Sigmoid colon (tissue), 7 donors: ENCODE results near the gene IKBKE. TPM values are rescaled to one million over a fixed set of nuclear protein-coding genes. Genes with fewer than 3 reads are reported as not detected.

ENCODE experiments used
- DNase-seq: peaks from one replicate; pipeline ENCODE4 v3.0.0-alpha.2; 2019
- H3K27ac ChIP-seq, 4 donors: fragments of 200-600 bp; sonication (generic); one replicate each; pipeline ENCODE4 v1.5.1; 2016 to 2019; ENCODE audit warnings: mild to moderate bottlenecking in 1 of 4
- H3K27me3 ChIP-seq, 3 donors: fragments of 200-600 bp; sonication (generic); one replicate each; pipeline ENCODE4 v1.5.1; 2019; ENCODE audit warnings: mild to moderate bottlenecking in 1 of 3
- H3K36me3 ChIP-seq, 4 donors: fragments of 200-600 bp; sonication (generic); one replicate each; pipeline ENCODE4 v1.5.1; 2016 to 2019
- H3K4me1 ChIP-seq, 4 donors: fragments of 200-600 bp; sonication (generic); one replicate each; pipeline ENCODE4 v1.5.1; 2017 to 2019
- H3K4me3 ChIP-seq, 4 donors: fragments of 200-600 bp; sonication (generic); one replicate each; pipeline ENCODE4 v1.5.1; 2017 to 2019; ENCODE audit warnings: mild to moderate bottlenecking in 2 of 4, moderate library complexity in 1 of 4
- H3K9me3 ChIP-seq, 4 donors: fragments of 200-600 bp in 3 of 4; sonication (generic) in 3 of 4; one replicate each; pipeline versions ENCODE4 v1.5.1 to v1.6.1; 2013 to 2019
- EP300 ChIP-seq, 4 donors: sonication (generic); formaldehyde crosslinking; IDR thresholded peaks; one replicate each; pipeline ENCODE4 v1.6.1; 2017; ENCODE audit warnings: antibody characterized with exemption in 4 of 4
- POLR2A ChIP-seq, 2 donors: fragments of 450-650 bp; IDR thresholded peaks; one replicate each; pipeline ENCODE4 v1.6.1; 2016; ENCODE audit warnings: antibody characterized with exemption in 2 of 2, mild to moderate bottlenecking in 2 of 2, moderate library complexity in 2 of 2
- POLR2AphosphoS5 ChIP-seq, 4 donors: sonication (generic); formaldehyde crosslinking; IDR thresholded peaks; one replicate each; pipeline ENCODE4 v1.6.1; 2017; ENCODE audit warnings: antibody characterized with exemption in 4 of 4
- WGBS, 2 donors: extraction: QIAGEN DNeasy Blood & Tissue Kit; methylation state at CpG; one replicate each; pipeline ENCODE4 v1.1.7; 2013; 5-methylcytosine and 5-hydroxymethylcytosine counted together
- intact Hi-C: fragments of 100-400 bp; cut with DNase I; formaldehyde crosslinking; loops from one replicate; pipeline ENCODE4 v1.15.1; 2023
- polyA plus RNA-seq, 3 donors: library from polyadenylated mRNA; stranded (reverse); fragments of 200-250 nt; gene quantifications; one replicate each; pipeline ENCODE4 v1.2.3, GENCODE V29; 2013
- total RNA-seq, 4 donors: library from RNA; depleted of rRNA; stranded (reverse); fragments of >200 nt; gene quantifications; one replicate each; pipeline ENCODE4 v1.1.0, GENCODE V29; 2016
- TF ChIP-seq, protein P1 (sequence below), 4 experiments: fragments of 450-650 bp in 3 of 4; fragments of 200-600 bp in 1 of 4; IDR thresholded peaks; one replicate each; pipeline ENCODE4 v1.5.1; 2016 to 2019; ENCODE audit warnings: antibody characterized with exemption in 4 of 4, mild to moderate bottlenecking in 3 of 4, moderate library complexity in 2 of 4
- donor health status: healthy with polysubstance abuse.
- donor health status: Bipolar disorder and iron deficiency.
- donor health status: healthy.

The IKBKE gene
- total and polyA plus RNA-seq, 7 donors, result 1.6 to 23.2 (median 3.2) TPM

DNA sequence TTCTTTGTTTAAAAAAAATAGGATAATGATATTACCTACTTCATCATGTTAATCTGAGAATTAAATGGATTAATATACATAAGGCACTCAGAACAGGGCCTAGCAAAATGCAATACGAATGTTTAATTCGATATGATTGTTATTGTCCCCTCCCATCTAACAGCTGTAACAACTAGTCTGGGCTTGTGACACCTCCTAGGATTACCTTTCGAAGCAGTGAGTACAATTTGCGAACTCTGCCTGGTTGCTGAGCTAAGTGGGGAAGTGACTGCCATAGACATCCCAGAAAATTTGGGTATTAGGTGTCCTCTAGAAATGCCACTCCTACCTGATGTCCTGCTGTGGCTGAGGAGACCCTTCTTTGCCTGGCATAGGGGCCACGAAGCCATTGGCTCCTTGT, 40.1 kb downstream of the IKBKE start:
- H3K4me1 ChIP-seq, result peaks cover 0 to 40% (median 34%) of the 10 kb centered on the region in 4 donors
- H3K27me3 ChIP-seq, result peaks cover 8 to 19% (median 10%) of the 10 kb centered on the region in 3 donors
- TF ChIP-seq POLR2AphosphoS5 (IDR thresholded peaks at IDR 0.05) (no peak), POLR2A (IDR thresholded peaks at IDR 0.05) (no peak), EP300 (IDR thresholded peaks at IDR 0.05) (no peak)
- TF ChIP-seq, protein P1, sequence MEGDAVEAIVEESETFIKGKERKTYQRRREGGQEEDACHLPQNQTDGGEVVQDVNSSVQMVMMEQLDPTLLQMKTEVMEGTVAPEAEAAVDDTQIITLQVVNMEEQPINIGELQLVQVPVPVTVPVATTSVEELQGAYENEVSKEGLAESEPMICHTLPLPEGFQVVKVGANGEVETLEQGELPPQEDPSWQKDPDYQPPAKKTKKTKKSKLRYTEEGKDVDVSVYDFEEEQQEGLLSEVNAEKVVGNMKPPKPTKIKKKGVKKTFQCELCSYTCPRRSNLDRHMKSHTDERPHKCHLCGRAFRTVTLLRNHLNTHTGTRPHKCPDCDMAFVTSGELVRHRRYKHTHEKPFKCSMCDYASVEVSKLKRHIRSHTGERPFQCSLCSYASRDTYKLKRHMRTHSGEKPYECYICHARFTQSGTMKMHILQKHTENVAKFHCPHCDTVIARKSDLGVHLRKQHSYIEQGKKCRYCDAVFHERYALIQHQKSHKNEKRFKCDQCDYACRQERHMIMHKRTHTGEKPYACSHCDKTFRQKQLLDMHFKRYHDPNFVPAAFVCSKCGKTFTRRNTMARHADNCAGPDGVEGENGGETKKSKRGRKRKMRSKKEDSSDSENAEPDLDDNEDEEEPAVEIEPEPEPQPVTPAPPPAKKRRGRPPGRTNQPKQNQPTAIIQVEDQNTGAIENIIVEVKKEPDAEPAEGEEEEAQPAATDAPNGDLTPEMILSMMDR (IDR thresholded peaks at IDR 0.05), result no peak
- no peak overlapping the region for H3K4me3 ChIP-seq
- H3K36me3 ChIP-seq, result no peaks in the 10 kb centered on the region
- no peak overlapping the region for H3K27ac ChIP-seq
- DNase-seq, result no peak
- no peaks in the 10 kb centered on the region for H3K9me3 ChIP-seq
- intact Hi-C loops, result no loop called here
- WGBS, 2 donors, result 93 to 94% methylated on average over 5 of the region's 5 CpGs

GRCh38 chr1:206511362-206512057, 41.2 kb downstream of the IKBKE start:
- H3K27ac ChIP-seq, result peak overlapping the region in 1 of 4 donors; percentile 36
- no peak overlapping the region for H3K4me3 ChIP-seq
- H3K9me3 ChIP-seq, result no peaks in the 10 kb centered on the region
- H3K4me1 ChIP-seq, result peaks cover 0 to 40% (median 33%) of the 10 kb centered on the region in 4 donors
- TF ChIP-seq EP300 (IDR thresholded peaks at IDR 0.05) (no peak), POLR2A (IDR thresholded peaks at IDR 0.05) (no peak), POLR2AphosphoS5 (IDR thresholded peaks at IDR 0.05) (no peak)
- TF ChIP-seq, protein P1 (IDR thresholded peaks at IDR 0.05), result no peak
- intact Hi-C loops, result no loop called here
- H3K27me3 ChIP-seq, result peaks cover 2 to 19% (median 10%) of the 10 kb centered on the region in 3 donors
- DNase-seq, result no peak
- H3K36me3 ChIP-seq, result no peaks in the 10 kb centered on the region
- WGBS, 2 donors, result 84 to 90% methylated on average over 14 of the region's 14 CpGs

GRCh38 chr1:206512058-206512850, 42.0 kb downstream of the IKBKE start:
- Histone ChIP-seq H3K4me1 (peaks cover 0 to 34% (median 26%) of the 10 kb centered on the region in 4 donors), H3K9me3 (no peaks in the 10 kb centered on the region), H3K27me3 (peaks cover 2 to 12% (median 10%) of the 10 kb centered on the region in 3 donors), H3K4me3 (no peak overlapping the region), H3K36me3 (no peaks in the 10 kb centered on the region), H3K27ac (peak overlapping the region in 2 of 4 donors; percentile 3 to 36)
- 76 to 79% methylated on average over 14 of the region's 14 CpGs for WGBS, 2 donors
- intact Hi-C loops, result no loop called here
- TF ChIP-seq POLR2AphosphoS5 (IDR thresholded peaks at IDR 0.05) (no peak), EP300 (IDR thresholded peaks at IDR 0.05) (no peak), POLR2A (IDR thresholded peaks at IDR 0.05) (no peak)
- DNase-seq, result no peak

- Histone ChIP-seq H3K4me1 (peaks cover 0 to 29% (median 20%) of the 10 kb centered on the region in 4 donors), H3K36me3 (no peaks in the 10 kb centered on the region), H3K27ac (peak overlapping the region in 2 of 4 donors; percentile 36 to 44), H3K9me3 (no peaks in the 10 kb centered on the region), H3K27me3 (peaks cover 2 to 7% (median 7%) of the 10 kb centered on the region in 3 donors), H3K4me3 (no peak overlapping the region)
- intact Hi-C loops, result no loop called here
- TF ChIP-seq POLR2AphosphoS5 (IDR thresholded peaks at IDR 0.05), result no peak
- TF ChIP-seq, protein P1 (IDR thresholded peaks at IDR 0.05), result no peak
- TF ChIP-seq EP300 (IDR thresholded peaks at IDR 0.05), result no peak
- no peak for TF ChIP-seq POLR2A (IDR thresholded peaks at IDR 0.05)
- WGBS, 2 donors, result 95 to 97% methylated on average over 4 of the region's 4 CpGs
- no peak for DNase-seq
These were observed 42.5 kb downstream of the IKBKE start for GRCh38 chr1:206512851-206513180.
